Activated CD8-positive, alpha-beta T cell treated with anti-CD3 and anti-CD28 coated beads, Interleukin-2, amount 10 ng/mL, durations not matched to agents 7 days and 5 days (primary cell): Measurements from ENCODE around the gene MKLN1. TPM values are rescaled to one million over a fixed set of nuclear protein-coding genes. Genes with fewer than 3 reads are reported as not detected.
"Not testable (repeated sequence)": the region's sequence is repeated elsewhere in the genome, so short reads cannot be mapped to it uniquely, and the experiment has no call there.

Experiments
- ATAC-seq: fragments of 150-1000 bp; cut with Tn5 transposase; one replicate; pipeline ENCODE4 v1.10.0; 2021; ENCODE audit warnings: moderate library complexity
- CTCF ChIA-PET: fragments of 350-600 bp; sonication (Branson Sonifier 250); formaldehyde crosslinking; loops from one replicate; lab custom pipeline; 2021; ENCODE audit warnings: antibody characterized with exemption; lab: Charles Lee
- POLR2A ChIA-PET: fragments of 350-600 bp; sonication (Branson Sonifier 250); formaldehyde crosslinking; loops from one replicate; lab custom pipeline; 2021; ENCODE audit warnings: antibody characterized with exemption; lab: Charles Lee
- DNase-seq: peaks from one replicate; pipeline ENCODE4 v3.0.0-alpha.2; 2020
- H3K27ac Mint-ChIP-seq: one replicate; pipeline ENCODE4 v1.8.0; 2021; ENCODE audit warnings: mild to moderate bottlenecking, mixed read lengths
- H3K27me3 Mint-ChIP-seq: one replicate; pipeline ENCODE4 v1.8.0; 2021; ENCODE audit warnings: low read depth, mixed read lengths
- H3K36me3 Mint-ChIP-seq: one replicate; pipeline ENCODE4 v1.8.0; 2021; ENCODE audit warnings: low read depth, mixed read lengths
- H3K4me1 Mint-ChIP-seq: one replicate; pipeline ENCODE4 v1.8.0; 2021; ENCODE audit warnings: low read depth, mixed read lengths
- H3K4me3 Mint-ChIP-seq: one replicate; pipeline ENCODE4 v1.8.0; 2021; ENCODE audit warnings: mild to moderate bottlenecking, mixed read lengths
- H3K9me3 Mint-ChIP-seq: one replicate; pipeline ENCODE4 v1.8.0; 2022; ENCODE audit warnings: mixed read lengths; ENCODE audit not compliant: insufficient read depth
- total RNA-seq, 2 experiments: library from RNA; stranded (reverse); gene quantifications; one replicate each; pipeline ENCODE4 v1.2.3, GENCODE V29; 2021

The MKLN1 gene
- total RNA-seq, 2 experiments from 2014 or later: 31.6 to 34.0 TPM

DNA sequence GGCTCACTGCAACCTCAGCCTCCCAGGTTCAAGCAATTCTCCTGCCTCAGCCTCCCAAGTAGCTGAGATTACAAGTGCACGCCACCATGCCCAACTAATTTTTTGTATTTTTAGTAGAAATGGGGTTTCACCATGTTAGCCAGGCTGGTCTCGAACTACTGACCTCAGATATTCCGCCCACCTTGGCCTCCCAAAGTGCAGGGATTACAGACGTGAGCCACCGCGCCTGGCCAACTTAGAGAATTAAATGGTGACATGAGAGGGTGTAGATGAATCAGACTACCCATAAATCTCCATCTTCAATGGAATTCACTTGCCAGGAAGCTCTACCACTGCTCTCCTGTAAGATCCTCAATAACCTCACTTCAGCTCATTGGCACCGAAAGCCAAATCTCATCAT, 187.8 kb downstream of the MKLN1 start:
- H3K27ac Mint-ChIP-seq, H3K36me3 Mint-ChIP-seq, H3K4me3 Mint-ChIP-seq, H3K9me3 Mint-ChIP-seq, H3K27me3 Mint-ChIP-seq, POLR2A ChIA-PET, DNase-seq, ATAC-seq: not testable (repeated sequence)
- peaks cover 19% of the 10 kb centered on the region for H3K4me1 Mint-ChIP-seq
- CTCF ChIA-PET: interaction anchor here (1.1 to 2.6 kb wide), 2 partner anchors 15 to 407 kb away, joined by 4 to 14 read pairs; no protein-coding TSS in a partner anchor

DNA sequence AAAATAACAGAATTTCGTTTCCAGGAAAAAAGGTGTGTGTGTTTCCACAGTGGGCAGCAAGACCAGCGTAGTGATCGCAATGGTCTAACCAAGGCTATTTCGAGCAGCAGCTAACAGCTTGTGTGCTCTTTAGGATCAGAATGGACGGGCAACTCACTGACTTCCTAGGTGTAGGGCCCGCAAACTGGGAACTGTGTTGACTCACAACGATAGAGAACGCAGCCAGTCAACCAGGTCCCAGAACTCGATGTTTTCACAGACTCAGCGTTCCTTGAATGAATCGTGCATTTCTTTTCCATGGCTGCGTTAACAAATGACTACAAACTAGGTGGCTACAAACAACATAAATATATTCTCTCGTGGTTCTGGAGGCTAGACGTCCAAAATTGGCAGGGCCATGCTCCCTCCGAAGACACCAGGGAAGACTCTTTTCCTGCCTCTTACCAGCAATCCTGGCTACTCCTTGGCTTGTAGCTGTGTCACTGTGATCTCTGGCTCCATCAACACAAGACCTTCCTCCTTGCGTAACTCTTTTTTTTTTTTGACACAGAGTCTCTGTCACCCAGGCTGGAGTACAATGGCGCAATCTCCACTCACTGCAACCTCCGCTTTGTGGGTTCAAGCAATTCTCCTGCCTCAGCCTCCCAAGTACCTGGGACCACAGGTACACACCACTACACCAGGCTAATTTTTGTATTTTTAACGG, 189.7 kb downstream of the MKLN1 start:
- no peaks in the 10 kb centered on the region for H3K36me3 Mint-ChIP-seq
- peaks cover 17% of the 10 kb centered on the region for H3K4me1 Mint-ChIP-seq
- no peak overlapping the region for H3K27ac Mint-ChIP-seq
- ChIA-PET CTCF (interaction anchor here (0.6 kb wide), 1 partner anchor 1336 kb away, joined by 4 read pairs; no protein-coding TSS in a partner anchor), POLR2A (no interaction called here)
- no peak for DNase-seq
- no peak for ATAC-seq
- H3K9me3 Mint-ChIP-seq: no peaks in the 10 kb centered on the region
- peaks cover 5% of the 10 kb centered on the region for H3K27me3 Mint-ChIP-seq
- H3K4me3 Mint-ChIP-seq: no peak overlapping the region

DNA sequence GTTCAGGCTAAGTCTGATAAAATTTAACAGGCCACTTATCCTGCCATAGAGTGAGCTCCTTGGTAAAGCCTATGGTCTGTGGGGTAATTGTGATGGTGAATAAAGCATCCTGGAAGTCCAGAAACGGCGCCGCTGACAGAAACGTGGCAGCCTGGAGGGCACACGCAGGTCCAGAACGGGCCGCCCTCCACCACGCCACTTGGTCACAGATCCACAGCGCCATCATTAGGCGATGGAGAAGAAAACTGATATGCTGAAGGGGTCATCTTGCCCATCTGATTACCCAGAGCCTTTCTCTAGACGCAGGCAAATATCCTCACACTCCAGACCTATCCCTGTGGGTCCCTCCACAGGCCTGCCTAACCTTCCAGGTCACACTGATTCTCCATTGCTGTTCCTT, 190.9 kb downstream of the MKLN1 start:
- Mint-ChIP-seq H3K4me1 (peaks cover 18% of the 10 kb centered on the region), H3K36me3 (peaks cover 4% of the 10 kb centered on the region), H3K27ac (no peak overlapping the region), H3K27me3 (peaks cover 3% of the 10 kb centered on the region), H3K9me3 (peaks cover 4% of the 10 kb centered on the region), H3K4me3 (no peak overlapping the region)
- no peak for DNase-seq
- ChIA-PET CTCF (no interaction called here), POLR2A (no interaction called here)
- no peak for ATAC-seq

DNA sequence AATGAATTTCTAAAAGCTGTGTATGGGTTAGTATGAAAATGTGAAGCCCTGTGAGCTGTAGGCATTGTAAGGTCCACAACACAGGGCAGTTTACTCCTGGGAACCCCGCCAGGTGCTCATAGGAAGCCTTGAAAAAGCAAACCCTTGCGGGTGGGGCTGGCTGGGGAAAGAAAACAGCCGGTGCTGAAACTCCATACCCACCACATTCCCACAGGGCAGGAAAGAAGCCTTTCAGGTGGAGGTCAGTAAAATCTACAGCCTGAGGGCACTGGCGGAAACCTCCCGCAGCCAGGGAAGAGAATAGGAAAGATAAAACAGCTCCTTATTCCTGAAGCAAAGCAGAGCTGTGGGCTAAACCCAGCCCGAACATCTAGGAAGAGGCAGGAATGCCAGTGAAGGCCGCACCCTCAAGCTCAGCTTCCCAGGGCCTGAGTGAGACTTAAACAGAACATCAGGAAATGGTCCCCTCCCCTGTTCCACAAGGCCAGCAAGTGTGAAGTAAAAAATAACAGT, 194.0 kb downstream of the MKLN1 start:
- no peak for DNase-seq
- Mint-ChIP-seq H3K36me3 (peaks cover 4% of the 10 kb centered on the region), H3K27me3 (peaks cover 10% of the 10 kb centered on the region), H3K4me3 (no peak overlapping the region), H3K4me1 (peaks cover 16% of the 10 kb centered on the region), H3K27ac (no peak overlapping the region), H3K9me3 (peaks cover 4% of the 10 kb centered on the region)
- POLR2A ChIA-PET: no interaction called here
- CTCF ChIA-PET: interaction anchor here (1.0 to 2.9 kb wide), 3 partner anchors 9 to 25 kb away, joined by 3 to 19 read pairs (median 7); no protein-coding TSS in a partner anchor
- ATAC-seq: no peak

DNA sequence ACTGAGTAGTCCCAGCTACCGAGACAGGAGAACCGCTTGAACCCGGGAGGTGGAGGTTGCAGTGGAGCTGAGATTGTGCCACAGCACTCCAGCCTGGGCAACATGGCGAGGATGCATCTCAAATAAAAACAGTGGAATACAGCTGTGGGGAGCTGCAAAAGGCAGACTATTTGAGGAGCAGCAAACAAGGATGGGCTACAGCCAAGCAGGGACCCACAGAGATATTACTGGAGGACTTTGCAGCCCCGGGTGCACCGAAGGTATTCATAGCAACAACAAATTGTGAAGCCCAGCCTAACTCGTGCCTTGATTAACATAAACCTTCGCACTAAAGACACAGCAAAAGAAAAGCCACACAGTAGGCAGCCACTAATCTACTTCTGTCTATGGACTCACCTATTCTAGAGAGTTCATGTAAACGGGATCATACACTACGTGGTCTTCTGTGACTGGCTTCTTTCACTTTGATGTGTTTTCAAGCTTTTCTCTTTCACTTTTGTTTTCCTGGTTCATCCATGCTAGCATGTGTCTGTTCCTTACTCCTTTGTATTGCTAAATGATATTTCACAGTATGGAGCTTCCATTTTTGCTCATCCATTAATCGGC, 194.8 kb downstream of the MKLN1 start:
- H3K9me3 Mint-ChIP-seq: peaks cover 4% of the 10 kb centered on the region
- peaks cover 4% of the 10 kb centered on the region for H3K36me3 Mint-ChIP-seq
- H3K27me3 Mint-ChIP-seq: peaks cover 12% of the 10 kb centered on the region
- peak; percentile 33 for DNase-seq
- peak overlapping the region; percentile 48 for H3K4me3 Mint-ChIP-seq
- peaks cover 16% of the 10 kb centered on the region for H3K4me1 Mint-ChIP-seq
- H3K27ac Mint-ChIP-seq: peak overlapping the region; percentile 68
- ChIA-PET CTCF (interaction anchor here (1.0 to 2.9 kb wide), 3 partner anchors 9 to 24 kb away, joined by 3 to 19 read pairs (median 7); no protein-coding TSS in a partner anchor), POLR2A (no interaction called here)
- peak; percentile 87 for ATAC-seq

DNA sequence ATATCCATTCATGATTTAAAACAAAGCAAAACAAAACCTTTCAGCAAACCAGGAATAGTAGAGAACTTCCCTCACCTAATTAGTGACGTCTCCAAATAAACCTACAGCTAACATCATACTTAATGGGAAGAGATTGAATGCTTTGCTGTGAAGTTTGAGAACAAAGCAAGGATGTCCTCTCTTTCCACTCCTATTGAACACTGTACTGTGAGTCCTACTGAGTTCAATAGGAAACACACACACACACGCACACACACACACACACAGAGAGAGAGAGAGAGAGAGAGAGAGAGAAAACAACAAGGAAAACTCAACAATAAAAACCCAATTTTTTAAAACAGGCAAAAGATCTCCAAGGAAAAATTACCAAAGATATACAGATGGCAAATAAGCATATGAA, 196.4 kb downstream of the MKLN1 start:
- H3K9me3 Mint-ChIP-seq: peaks cover 4% of the 10 kb centered on the region

DNA sequence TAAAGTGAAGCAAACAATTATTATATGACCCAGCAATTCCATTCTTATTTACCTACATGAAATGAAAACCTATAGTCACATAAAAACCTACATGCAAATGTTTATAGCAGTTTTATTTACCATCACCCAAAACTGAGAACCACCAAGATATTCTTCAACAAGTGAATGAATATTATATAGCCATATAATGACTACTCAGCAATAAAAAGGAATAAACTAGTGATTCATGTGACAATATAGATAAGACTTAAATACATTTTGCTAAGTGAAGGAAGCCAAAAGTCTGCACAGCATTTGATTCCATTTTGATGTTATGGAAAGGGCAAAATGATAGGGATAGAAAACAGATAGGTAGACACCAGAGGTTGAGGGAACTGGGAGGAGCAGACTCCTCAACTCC, 197.0 kb downstream of the MKLN1 start:
- peaks cover 17% of the 10 kb centered on the region for H3K27me3 Mint-ChIP-seq
- peaks cover 4% of the 10 kb centered on the region for H3K36me3 Mint-ChIP-seq
- DNase-seq (no peak), ATAC-seq (no peak)
- ChIA-PET CTCF (interaction anchor here (1.4 kb wide), 1 partner anchor 10 kb away, joined by 3 read pairs; no protein-coding TSS in a partner anchor), POLR2A (no interaction called here)
- H3K4me1 Mint-ChIP-seq: peaks cover 16% of the 10 kb centered on the region
- no peak overlapping the region for H3K4me3 Mint-ChIP-seq
- peaks cover 4% of the 10 kb centered on the region for H3K9me3 Mint-ChIP-seq
- H3K27ac Mint-ChIP-seq: no peak overlapping the region

More for the DNA sequence above, 196.4 kb downstream of the MKLN1 start:
- ChIA-PET POLR2A (no interaction called here), CTCF (interaction anchor here (1.4 kb wide), 1 partner anchor 9 kb away, joined by 3 read pairs; no protein-coding TSS in a partner anchor)
- Mint-ChIP-seq H3K4me3 (no peak overlapping the region), H3K36me3 (peaks cover 4% of the 10 kb centered on the region), H3K27me3 (peaks cover 17% of the 10 kb centered on the region), H3K27ac (no peak overlapping the region), H3K4me1 (peaks cover 16% of the 10 kb centered on the region)
- ATAC-seq (no peak), DNase-seq (no peak)

DNA sequence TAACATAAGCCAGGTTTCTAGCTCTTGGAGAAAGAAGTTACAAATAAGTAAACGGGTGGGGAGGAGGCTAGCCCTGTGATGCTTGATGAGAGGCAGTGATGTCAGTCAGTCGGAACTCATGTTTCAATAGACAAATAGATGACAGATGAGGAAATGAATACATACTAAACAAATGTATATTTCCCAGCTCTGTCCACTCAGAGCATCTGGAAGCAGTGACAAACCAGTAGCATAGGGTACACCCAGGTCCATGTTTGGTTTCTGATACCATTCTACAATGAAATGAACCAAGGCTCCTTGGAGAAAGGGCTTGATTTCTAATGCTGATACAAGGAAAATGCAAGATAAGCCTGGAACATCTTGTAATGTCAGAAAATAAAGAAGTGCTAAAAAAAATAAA, 198.1 kb downstream of the MKLN1 start:
- Mint-ChIP-seq H3K27ac (no peak overlapping the region), H3K4me3 (no peak overlapping the region), H3K4me1 (peaks cover 16% of the 10 kb centered on the region), H3K27me3 (peaks cover 17% of the 10 kb centered on the region), H3K36me3 (peaks cover 4% of the 10 kb centered on the region), H3K9me3 (peaks cover 4% of the 10 kb centered on the region)
- CTCF ChIA-PET: interaction anchor here (0.6 to 0.9 kb wide), 2 partner anchors 20 to 544 kb away, joined by 3 read pairs; no protein-coding TSS in a partner anchor
- DNase-seq (no peak), ATAC-seq (no peak)
- POLR2A ChIA-PET: no interaction called here

DNA sequence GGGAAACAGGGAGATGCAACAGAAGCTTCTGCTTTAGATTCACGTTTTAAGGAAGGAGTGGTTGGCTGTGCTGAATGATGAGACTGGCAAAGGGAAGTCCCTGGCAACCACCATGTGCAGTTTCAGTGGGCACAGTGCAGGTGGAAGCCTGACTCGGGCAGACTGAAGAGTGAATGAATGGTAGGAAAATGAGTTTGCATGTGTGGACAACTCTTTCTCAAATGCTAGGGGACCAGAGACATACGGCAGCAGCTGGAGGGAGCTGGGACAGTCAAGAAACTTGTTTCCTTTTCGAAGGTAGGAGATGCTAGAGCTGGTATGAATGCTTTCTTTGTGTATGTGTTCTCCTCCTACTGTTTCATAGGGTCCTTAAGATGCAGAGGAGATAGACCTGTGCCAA, 199.8 kb downstream of the MKLN1 start:
- no peak overlapping the region for H3K4me3 Mint-ChIP-seq
- no peak for ATAC-seq
- peaks cover 17% of the 10 kb centered on the region for H3K27me3 Mint-ChIP-seq
- H3K36me3 Mint-ChIP-seq: peaks cover 4% of the 10 kb centered on the region
- DNase-seq: no peak
- peaks cover 8% of the 10 kb centered on the region for H3K4me1 Mint-ChIP-seq
- no peak overlapping the region for H3K27ac Mint-ChIP-seq
- ChIA-PET CTCF (interaction anchor here (0.7 to 1.4 kb wide), 3 partner anchors 18 to 745 kb away, joined by 3 to 5 read pairs (median 3); no protein-coding TSS in a partner anchor), POLR2A (no interaction called here)
- peaks cover 4% of the 10 kb centered on the region for H3K9me3 Mint-ChIP-seq

DNA sequence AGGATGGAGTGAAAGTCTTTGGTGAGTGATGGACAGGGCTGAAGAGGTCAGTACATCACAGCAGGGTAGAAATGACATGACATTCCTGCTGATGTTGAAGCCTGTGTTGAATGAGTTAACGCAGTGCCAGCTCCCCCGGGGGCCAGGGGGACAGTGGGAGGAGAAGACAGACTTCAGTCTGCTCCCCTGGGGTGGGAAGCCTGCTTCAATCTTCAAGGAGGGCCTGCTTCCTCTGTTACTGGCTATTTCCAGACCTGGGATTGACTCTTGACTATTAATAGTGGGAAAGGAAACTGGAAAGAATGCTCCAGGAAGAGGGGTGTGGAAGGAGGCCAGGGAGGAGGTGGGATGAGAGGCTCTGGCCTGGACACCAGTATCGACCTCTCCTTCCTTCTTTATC, 201.5 kb downstream of the MKLN1 start:
- H3K27me3 Mint-ChIP-seq: peaks cover 17% of the 10 kb centered on the region
- CTCF ChIA-PET: no interaction called here
- H3K9me3 Mint-ChIP-seq: no peaks in the 10 kb centered on the region
- H3K4me1 Mint-ChIP-seq: no peaks in the 10 kb centered on the region
- ATAC-seq (no peak), DNase-seq (no peak)
- POLR2A ChIA-PET: no interaction called here
- no peaks in the 10 kb centered on the region for H3K36me3 Mint-ChIP-seq
- H3K4me3 Mint-ChIP-seq: no peak overlapping the region
- no peak overlapping the region for H3K27ac Mint-ChIP-seq

DNA sequence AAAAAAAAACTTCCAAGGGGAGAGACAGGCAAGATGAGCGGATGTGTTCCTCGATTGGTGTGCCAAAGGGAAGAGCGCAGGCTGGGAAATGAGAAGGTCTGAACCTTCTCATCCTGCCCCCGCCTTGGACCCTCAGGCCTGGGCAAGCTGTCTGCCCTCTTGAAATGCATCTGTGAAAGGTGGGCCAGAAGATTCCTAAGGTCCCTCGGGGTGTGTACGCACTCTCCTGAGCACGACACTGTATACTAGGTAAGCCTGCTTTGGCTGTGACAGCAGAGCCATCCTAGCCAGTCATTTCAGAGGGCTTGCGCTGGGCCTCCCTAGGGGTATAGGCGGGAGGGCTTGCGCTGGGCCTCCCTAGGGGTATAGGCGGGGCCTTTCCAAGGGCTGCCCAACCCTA, 201.9 kb downstream of the MKLN1 start:
- ATAC-seq: no peak
- POLR2A ChIA-PET: no interaction called here
- CTCF ChIA-PET: no interaction called here
- Mint-ChIP-seq H3K27me3 (peaks cover 15% of the 10 kb centered on the region), H3K36me3 (no peaks in the 10 kb centered on the region), H3K4me1 (no peaks in the 10 kb centered on the region), H3K9me3 (no peaks in the 10 kb centered on the region), H3K27ac (no peak overlapping the region), H3K4me3 (no peak overlapping the region)
- DNase-seq: no peak

DNA sequence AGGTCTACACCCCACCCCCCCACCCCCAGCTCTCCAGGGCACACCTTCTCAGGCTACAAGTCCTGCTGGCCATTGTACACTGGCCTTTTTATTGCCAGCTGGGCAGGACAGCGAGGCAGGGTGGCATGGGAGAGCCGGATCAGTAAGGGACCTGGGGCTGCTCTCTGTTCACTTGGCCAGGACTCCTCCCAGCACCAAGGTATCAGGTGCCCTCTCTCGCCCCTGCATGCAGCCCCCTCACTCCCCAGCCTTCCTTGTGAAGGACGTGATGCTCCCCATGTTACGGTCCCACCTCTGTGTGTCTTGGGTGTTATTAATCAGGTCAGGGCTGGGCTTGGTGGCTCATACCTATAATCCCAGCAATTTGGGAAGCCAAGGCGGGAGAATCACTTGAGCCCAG, 202.5 kb downstream of the MKLN1 start:
- Mint-ChIP-seq H3K4me1 (no peaks in the 10 kb centered on the region), H3K36me3 (no peaks in the 10 kb centered on the region), H3K27ac (no peak overlapping the region), H3K27me3 (peaks cover 13% of the 10 kb centered on the region), H3K9me3 (no peaks in the 10 kb centered on the region), H3K4me3 (no peak overlapping the region)
- ChIA-PET POLR2A (no interaction called here), CTCF (no interaction called here)
- DNase-seq (no peak), ATAC-seq (no peak)
